HG03064 (cell line): Measurements from ENCODE around the gene ZNF593OS.

Experiments used
- ATAC-seq: cut with Tn5 transposase; IDR thresholded peaks from one replicate; pipeline ENCODE4 v1.9.1; 2021; ENCODE audit warnings: low read depth; ENCODE audit not compliant: unreplicated experiment

ZNF593OS gene

GRCh38 chr1:26184883-26185282 is 13.3 kb upstream of the ZNF593OS start:
- ATAC-seq = no peak

GRCh38 chr1:26184086-26184485 is 12.5 kb upstream of the ZNF593OS start:
- ATAC-seq = no peak

GRCh38 chr1:26182383-26182696 is 10.7 kb upstream of the ZNF593OS start:
- ATAC-seq = no peak

GRCh38 chr1:26181586-26182382 is 10.2 kb upstream of the ZNF593OS start:
- no peak for ATAC-seq

GRCh38 chr1:26180010-26180506 is 8.4 kb upstream of the ZNF593OS start:
- no peak for ATAC-seq

- ATAC-seq = no peak
Observed at GRCh38 chr1:26177182-26177684, 5.6 kb upstream of the ZNF593OS start, which contains the start of gene CNKSR1. Gene CNKSR1 (plus strand): TSS chr1:26177491. CDS start chr1:26177548, 57 bp downstream.

- no peak for ATAC-seq
Observed at GRCh38 chr1:26175346-26175745, 3.7 kb upstream of the ZNF593OS start.

- ATAC-seq = no peak
Observed at GRCh38 chr1:26170472-26170821, 1.2 kb downstream of the ZNF593OS start.

- peak; percentile 68 for ATAC-seq
Observed at GRCh38 chr1:26169669-26170471, 1.8 kb downstream of the ZNF593OS start, which contains the start of gene ZNF593. Gene ZNF593 (plus strand): TSS chr1:26169908. CDS start chr1:26169984, 76 bp downstream.

- ATAC-seq = no peak
Observed at GRCh38 chr1:26169198-26169554, 2.5 kb downstream of the ZNF593OS start.

GRCh38 chr1:26168410-26169197 is 3.0 kb downstream of the ZNF593OS start, which contains the start of gene C1orf232:
Gene C1orf232 (minus strand): TSS chr1:26168963. CDS start chr1:26168499, 464 bp downstream.
- no peak for ATAC-seq

- no peak for ATAC-seq
Observed at GRCh38 chr1:26166719-26167281, 4.8 kb downstream of the ZNF593OS start.

GRCh38 chr1:26164861-26165842 is 6.5 kb downstream of the ZNF593OS start:
- ATAC-seq = no peak

- no peak for ATAC-seq
Observed at GRCh38 chr1:26164036-26164860, 7.4 kb downstream of the ZNF593OS start.

- ATAC-seq = no peak
Observed at GRCh38 chr1:26163684-26164035, 8.0 kb downstream of the ZNF593OS start.

- ATAC-seq = no peak
Observed at GRCh38 chr1:26162220-26162709, 9.4 kb downstream of the ZNF593OS start.

- no peak for ATAC-seq
Observed at GRCh38 chr1:26161415-26162219, 10.0 kb downstream of the ZNF593OS start.
